ENCODE measurements around the gene GPRC5D. TPM values are rescaled to one million over a fixed set of nuclear protein-coding genes. Genes with fewer than 3 reads are reported as not detected.

The GPRC5D gene
- total RNA-seq (not detected in 2 replicates), polyA plus RNA-seq (0.35 TPM in 1 of 2 replicates, not detected in the other)

DNA sequence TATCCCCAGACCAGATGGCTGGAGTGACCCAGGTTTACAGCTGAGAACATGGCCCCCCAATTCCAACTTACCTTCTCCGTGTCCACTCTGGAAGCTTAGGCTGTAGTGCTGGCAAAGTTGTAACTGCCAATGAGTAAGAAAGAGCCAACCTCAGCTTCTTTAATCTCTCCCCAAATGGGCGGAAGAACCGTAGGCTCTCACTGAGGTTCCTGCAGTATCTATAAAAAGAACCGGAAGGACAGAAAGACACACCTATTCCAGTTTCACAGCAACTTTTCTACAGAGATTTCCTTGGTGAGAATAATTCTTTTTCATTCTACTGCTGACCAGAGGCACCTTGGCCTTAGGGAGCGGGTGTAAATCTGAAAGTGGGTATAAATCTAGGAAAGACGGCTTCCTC is at the start of gene GPRC5D:
Gene GPRC5D (minus strand): TSS at position 135 of the 400 bp plus-strand sequence. CDS start 1,786 bp downstream, outside the sequence.
- H3K9me3 ChIP-seq (ENCODE audit: low read depth) = no peaks in the 10 kb centered on the region
- no peaks in the 10 kb centered on the region for H3K27me3 ChIP-seq
- no peak for DNase-seq (ENCODE audit: low read depth in 1 of 2, low spot score in 1 of 2)
- H3K4me3 ChIP-seq = no peak within 1 kb of the TSS
- no peak within 1 kb of the TSS for H3K27ac ChIP-seq
- TF ChIP-seq, protein P1, sequence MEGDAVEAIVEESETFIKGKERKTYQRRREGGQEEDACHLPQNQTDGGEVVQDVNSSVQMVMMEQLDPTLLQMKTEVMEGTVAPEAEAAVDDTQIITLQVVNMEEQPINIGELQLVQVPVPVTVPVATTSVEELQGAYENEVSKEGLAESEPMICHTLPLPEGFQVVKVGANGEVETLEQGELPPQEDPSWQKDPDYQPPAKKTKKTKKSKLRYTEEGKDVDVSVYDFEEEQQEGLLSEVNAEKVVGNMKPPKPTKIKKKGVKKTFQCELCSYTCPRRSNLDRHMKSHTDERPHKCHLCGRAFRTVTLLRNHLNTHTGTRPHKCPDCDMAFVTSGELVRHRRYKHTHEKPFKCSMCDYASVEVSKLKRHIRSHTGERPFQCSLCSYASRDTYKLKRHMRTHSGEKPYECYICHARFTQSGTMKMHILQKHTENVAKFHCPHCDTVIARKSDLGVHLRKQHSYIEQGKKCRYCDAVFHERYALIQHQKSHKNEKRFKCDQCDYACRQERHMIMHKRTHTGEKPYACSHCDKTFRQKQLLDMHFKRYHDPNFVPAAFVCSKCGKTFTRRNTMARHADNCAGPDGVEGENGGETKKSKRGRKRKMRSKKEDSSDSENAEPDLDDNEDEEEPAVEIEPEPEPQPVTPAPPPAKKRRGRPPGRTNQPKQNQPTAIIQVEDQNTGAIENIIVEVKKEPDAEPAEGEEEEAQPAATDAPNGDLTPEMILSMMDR (IDR thresholded peaks at IDR 0.05; ENCODE audit: low read depth, low read length) = no peak
- no peaks in the 10 kb centered on the region for H3K4me1 ChIP-seq (ENCODE audit: low read depth)
- no peaks in the 10 kb centered on the region for H3K36me3 ChIP-seq

DNA sequence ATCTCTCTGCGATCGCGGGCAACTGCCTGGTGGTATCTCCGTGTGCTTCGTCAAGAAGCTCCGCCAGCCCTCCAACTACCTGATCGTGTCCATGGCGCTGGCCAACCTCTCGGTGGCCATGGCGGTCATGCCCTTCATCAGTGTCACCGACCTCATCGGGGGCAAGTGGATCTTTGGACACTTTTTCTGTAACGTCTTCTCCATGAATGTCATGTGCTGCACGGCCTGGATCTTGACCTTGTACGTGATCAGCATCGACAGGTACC is 49.7 kb upstream of the GPRC5D start:
- H3K27ac ChIP-seq = no peak overlapping the region
- TF ChIP-seq, protein P1 (IDR thresholded peaks at IDR 0.05; ENCODE audit: low read depth, low read length) = no peak
- DNase-seq (ENCODE audit: low read depth in 1 of 2, low spot score in 1 of 2) = no peak

DNA sequence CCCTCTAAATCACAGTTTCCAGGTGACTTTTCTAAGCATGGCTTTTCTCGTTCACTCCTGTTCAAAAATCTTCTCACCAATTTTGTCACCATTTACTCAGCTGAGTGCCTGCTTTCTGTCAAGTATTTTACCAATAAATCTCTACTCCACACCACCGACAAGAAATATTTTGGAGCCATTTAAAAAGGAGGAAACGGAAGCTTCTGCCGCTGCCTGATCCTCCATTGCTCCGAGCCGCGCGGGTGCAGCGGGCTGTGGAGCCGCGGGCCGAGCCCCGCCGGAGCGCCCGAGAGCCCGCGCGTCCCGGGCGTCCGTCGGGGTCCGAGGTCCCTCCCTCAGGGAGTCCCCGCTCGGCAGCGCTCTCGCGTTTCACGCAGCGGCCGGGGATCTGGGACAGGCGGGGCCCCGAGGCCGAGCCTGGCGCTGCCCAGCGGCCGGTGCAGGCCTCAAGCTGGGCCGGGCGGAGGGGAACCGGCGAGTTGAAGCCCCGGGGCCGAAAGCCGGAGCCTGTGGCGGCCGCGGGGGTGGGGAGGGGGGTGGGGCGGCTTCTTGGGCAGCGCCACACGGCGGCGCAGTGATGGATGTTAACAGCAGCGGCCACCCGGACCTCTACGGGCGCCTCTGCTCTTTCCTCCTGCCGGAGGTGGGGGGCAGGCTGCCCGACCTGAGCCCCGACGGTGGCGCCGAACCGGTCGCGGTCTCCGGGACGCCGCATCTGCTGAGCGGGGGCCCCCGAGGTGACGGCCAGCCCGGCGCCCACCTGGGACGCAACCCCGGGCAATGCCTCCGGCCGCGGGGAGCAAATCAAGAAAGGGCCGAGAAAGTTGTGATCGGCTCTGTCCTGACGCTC is 49.2 kb upstream of the GPRC5D start:
- no peaks in the 10 kb centered on the region for H3K9me3 ChIP-seq (ENCODE audit: low read depth)
- H3K27ac ChIP-seq = peak overlapping the region; percentile 5
- peak overlapping the region; percentile 69 for H3K4me3 ChIP-seq
- DNase-seq (ENCODE audit: low read depth in 1 of 2, low spot score in 1 of 2) = peak; percentile 70 to 72
- peaks cover 9% of the 10 kb centered on the region for H3K27me3 ChIP-seq
- H3K4me1 ChIP-seq (ENCODE audit: low read depth) = peaks cover 9% of the 10 kb centered on the region
- TF ChIP-seq, protein P1 (IDR thresholded peaks at IDR 0.05; ENCODE audit: low read depth, low read length) = peak; percentile 35
- H3K36me3 ChIP-seq = no peaks in the 10 kb centered on the region

More for the DNA sequence above, 49.7 kb upstream of the GPRC5D start:
- H3K9me3 ChIP-seq (ENCODE audit: low read depth) = no peaks in the 10 kb centered on the region
- peak overlapping the region; percentile 69 for H3K4me3 ChIP-seq
- H3K36me3 ChIP-seq = no peaks in the 10 kb centered on the region
- peaks cover 9% of the 10 kb centered on the region for H3K27me3 ChIP-seq
- peaks cover 9% of the 10 kb centered on the region for H3K4me1 ChIP-seq (ENCODE audit: low read depth)

DNA sequence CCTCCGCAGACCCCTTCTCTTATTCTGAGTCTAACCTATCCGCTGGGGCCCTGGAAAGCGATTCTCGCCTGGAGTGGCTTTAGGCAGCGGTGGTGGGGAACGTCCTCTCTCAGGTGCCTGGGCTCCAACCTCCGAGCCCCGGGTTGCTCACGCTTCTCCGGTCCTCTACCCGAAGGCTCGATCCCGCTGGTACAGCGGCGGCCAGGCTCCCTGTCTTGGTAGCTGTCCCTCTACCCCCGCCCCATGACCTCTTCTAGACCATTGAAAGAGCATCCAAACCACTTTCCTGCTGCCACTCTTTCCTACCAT is 48.6 kb upstream of the GPRC5D start:
- peak in 1 of 2 donors; percentile 62 for DNase-seq (ENCODE audit: low read depth in 1 of 2, low spot score in 1 of 2)

DNA sequence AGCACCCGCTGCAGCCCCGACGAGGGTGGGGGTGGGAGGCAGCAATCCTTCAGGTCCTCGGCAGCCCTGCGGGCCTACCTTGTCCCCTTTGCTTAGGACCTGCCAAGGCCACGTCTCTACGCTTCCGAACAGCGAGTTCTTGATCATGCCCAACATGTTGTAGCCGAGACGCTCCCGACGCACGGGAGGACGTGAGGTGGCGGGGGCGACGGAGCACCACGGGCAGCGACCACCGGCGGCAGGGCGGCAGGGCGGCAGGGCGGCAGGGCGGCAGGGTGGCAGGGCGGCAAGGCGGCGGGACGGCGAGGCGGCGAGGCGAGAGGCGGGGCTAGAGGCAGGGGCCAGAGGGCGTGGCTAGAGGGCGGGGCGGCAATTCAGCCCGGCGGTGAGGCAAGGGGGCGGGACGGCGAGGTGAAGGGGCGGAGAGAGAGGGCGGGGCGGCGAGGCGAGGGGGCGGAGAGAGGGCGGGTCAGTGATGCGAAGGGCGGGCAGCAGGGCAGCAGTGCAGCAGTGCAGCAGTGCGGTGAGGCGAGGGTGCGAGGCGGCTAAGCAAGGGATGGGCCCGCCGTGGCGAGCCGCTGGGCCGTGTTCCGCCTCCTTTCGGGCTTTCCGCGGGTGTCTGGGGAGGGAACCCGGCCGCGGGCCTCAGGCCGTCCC is 48.1 kb upstream of the GPRC5D start, which contains the start of gene HEBP1:
Gene HEBP1 (minus strand): TSS at position 307 of the 657 bp plus-strand sequence. CDS start 151 bp downstream, at position 156.
- peak within 1 kb of the TSS; percentile 69 for H3K4me3 ChIP-seq
- H3K36me3 ChIP-seq = no peaks in the 10 kb centered on the region
- H3K27ac ChIP-seq = peak within 1 kb of the TSS; percentile 72
- TF ChIP-seq, protein P1 (IDR thresholded peaks at IDR 0.05; ENCODE audit: low read depth, low read length) = no peak
- peak; percentile 95 to 96 for DNase-seq (ENCODE audit: low read depth in 1 of 2, low spot score in 1 of 2)
- H3K4me1 ChIP-seq (ENCODE audit: low read depth) = peaks cover 9% of the 10 kb centered on the region
- H3K27me3 ChIP-seq = peaks cover 9% of the 10 kb centered on the region
- no peaks in the 10 kb centered on the region for H3K9me3 ChIP-seq (ENCODE audit: low read depth)

More for the DNA sequence above, 48.6 kb upstream of the GPRC5D start:
- Histone ChIP-seq H3K4me3 (peak overlapping the region; percentile 69), H3K27ac (peak overlapping the region; percentile 5), H3K9me3 (ENCODE audit: low read depth) (no peaks in the 10 kb centered on the region), H3K4me1 (ENCODE audit: low read depth) (peaks cover 9% of the 10 kb centered on the region), H3K36me3 (no peaks in the 10 kb centered on the region), H3K27me3 (peaks cover 9% of the 10 kb centered on the region)
- TF ChIP-seq, protein P1 (IDR thresholded peaks at IDR 0.05; ENCODE audit: low read depth, low read length) = no peak
